Measurements from ENCODE around the gene CASKIN1.

Gene CASKIN1

DNA sequence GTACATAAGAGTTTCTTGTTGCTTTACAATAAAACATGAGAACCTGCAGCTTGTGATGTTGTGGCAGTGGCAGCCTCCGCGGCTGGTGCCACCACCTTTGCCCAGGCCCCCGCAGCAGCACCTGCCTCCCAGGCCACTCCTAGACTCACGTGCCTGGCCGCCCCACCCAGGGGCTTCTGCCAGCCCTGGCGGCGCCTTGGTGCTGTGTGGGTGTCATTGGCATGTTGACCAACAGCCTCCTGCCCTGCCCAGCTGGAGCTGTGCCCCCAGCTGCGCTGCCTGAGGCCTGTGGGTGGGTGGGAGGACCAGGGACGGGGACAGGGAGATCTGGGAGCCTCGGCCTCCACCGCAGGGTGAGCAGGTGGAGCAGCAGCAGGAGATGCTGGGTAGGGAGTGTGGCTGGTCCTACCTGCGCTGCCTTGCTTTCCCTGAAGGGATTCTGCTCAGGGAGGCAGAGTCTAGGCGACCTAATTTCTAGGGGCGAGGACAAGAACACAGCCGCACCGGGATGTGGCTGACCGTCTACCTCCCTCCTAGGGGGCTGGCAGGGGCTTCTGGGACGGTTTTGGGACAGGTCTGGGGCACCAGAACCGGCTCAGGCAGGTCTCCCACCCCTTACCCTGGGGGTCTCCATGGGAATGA is 39.4 kb upstream of the CASKIN1 start:
- no peak overlapping the region for H3K4me3 ChIP-seq (ENCODE audit: low read length)
- TF ChIP-seq ZNF274 (IDR thresholded peaks at IDR 0.05; ENCODE audit: low read depth, low read length) = no peak

GRCh38 chr16:2235234-2235651 is 38.8 kb upstream of the CASKIN1 start:
- H3K4me3 ChIP-seq (ENCODE audit: low read length) = no peak overlapping the region
- no peak for TF ChIP-seq ZNF274 (IDR thresholded peaks at IDR 0.05; ENCODE audit: low read depth, low read length)

GRCh38 chr16:2234813-2235170 is 38.4 kb upstream of the CASKIN1 start:
- no peak overlapping the region for H3K4me3 ChIP-seq (ENCODE audit: low read length)
- no peak for TF ChIP-seq ZNF274 (IDR thresholded peaks at IDR 0.05; ENCODE audit: low read depth, low read length)

- no peak for TF ChIP-seq ZNF274 (IDR thresholded peaks at IDR 0.05; ENCODE audit: low read depth, low read length)
- no peak overlapping the region for H3K4me3 ChIP-seq (ENCODE audit: low read length)
These were observed 37.7 kb upstream of the CASKIN1 start for GRCh38 chr16:2233872-2234812.

DNA sequence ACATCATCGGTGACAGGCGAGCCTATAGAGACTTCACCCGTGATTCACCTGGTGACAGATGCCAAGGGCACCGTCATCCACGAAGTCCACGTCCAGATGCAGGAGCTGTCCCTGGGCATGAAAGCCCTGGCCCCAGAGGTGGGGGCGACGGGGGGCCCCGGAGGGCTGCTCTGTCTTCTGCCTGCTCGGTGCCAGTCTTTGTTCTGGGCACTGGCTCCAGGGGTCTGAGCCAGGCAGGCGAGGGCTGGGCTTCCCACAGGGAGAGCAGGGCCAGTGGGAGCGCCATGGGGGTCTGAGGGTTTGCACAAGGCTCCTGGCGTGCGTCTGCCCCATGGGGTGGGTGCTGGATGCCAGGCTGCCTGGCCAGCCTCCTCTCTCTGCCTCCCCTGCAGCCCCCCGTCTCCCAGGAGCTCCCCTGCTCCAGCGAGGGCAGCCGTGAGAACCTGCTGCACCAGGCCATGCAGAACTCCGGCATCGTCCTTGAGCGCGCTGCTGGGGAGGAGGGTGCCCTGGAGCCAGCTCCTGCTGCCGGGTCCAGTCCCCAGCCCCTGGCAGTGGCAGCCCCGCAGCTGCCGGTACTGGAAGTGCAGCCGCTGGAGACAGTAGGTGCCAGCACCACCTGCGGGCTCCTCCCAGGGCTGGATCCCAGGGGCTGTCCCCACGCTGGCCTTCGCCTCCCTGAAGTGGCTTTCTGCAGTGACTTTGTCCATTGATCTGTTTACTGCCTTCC is 36.8 kb upstream of the CASKIN1 start:
- no peak for TF ChIP-seq ZNF274 (IDR thresholded peaks at IDR 0.05; ENCODE audit: low read depth, low read length)
- H3K4me3 ChIP-seq (ENCODE audit: low read length) = no peak overlapping the region

GRCh38 chr16:2232094-2232990 is 35.9 kb upstream of the CASKIN1 start:
- TF ChIP-seq ZNF274 (IDR thresholded peaks at IDR 0.05; ENCODE audit: low read depth, low read length) = no peak
- H3K4me3 ChIP-seq (ENCODE audit: low read length) = no peak overlapping the region

GRCh38 chr16:2231016-2231931 is 34.9 kb upstream of the CASKIN1 start:
- H3K4me3 ChIP-seq (ENCODE audit: low read length) = no peak overlapping the region
- TF ChIP-seq ZNF274 (IDR thresholded peaks at IDR 0.05; ENCODE audit: low read depth, low read length) = no peak

GRCh38 chr16:2230376-2230775 is 34.0 kb upstream of the CASKIN1 start:
- TF ChIP-seq ZNF274 (IDR thresholded peaks at IDR 0.05; ENCODE audit: low read depth, low read length) = no peak
- H3K4me3 ChIP-seq (ENCODE audit: low read length) = no peak overlapping the region

DNA sequence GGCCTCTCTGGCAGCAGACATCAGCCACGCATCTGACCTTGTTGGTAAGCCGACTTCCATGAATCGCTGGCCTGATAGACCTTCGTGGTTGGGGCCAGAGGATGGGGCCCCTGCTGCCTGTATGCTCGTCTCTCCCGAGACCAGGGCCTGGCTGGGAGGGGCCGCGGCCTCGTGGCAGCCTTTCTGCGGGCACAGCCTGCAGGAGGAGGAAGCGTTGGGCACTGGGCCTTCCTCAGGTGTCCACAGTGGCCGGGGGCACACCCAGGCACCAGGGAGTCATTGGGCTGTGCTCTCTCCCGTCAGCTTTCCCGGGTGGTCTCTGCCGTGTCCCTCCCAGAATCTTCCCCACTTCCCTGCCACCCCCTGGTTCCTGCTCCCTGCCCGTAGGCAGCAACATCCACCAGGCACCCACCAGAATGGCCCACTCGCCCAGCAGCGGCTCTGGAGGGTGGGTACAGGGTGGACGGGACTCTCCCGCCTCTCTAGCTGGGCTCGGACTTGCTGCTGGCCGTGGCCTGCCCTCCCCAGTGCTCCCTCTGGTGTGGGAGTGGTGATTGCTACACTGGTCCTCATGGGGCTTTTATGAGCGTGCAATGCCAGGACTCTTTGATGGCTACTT is 33.3 kb upstream of the CASKIN1 start:
- TF ChIP-seq ZNF274 (IDR thresholded peaks at IDR 0.05; ENCODE audit: low read depth, low read length) = no peak
- H3K4me3 ChIP-seq (ENCODE audit: low read length) = no peak overlapping the region

- no peak overlapping the region for H3K4me3 ChIP-seq (ENCODE audit: low read length)
- TF ChIP-seq ZNF274 (IDR thresholded peaks at IDR 0.05; ENCODE audit: low read depth, low read length) = no peak
These were observed 32.7 kb upstream of the CASKIN1 start for GRCh38 chr16:2229091-2229490.

DNA sequence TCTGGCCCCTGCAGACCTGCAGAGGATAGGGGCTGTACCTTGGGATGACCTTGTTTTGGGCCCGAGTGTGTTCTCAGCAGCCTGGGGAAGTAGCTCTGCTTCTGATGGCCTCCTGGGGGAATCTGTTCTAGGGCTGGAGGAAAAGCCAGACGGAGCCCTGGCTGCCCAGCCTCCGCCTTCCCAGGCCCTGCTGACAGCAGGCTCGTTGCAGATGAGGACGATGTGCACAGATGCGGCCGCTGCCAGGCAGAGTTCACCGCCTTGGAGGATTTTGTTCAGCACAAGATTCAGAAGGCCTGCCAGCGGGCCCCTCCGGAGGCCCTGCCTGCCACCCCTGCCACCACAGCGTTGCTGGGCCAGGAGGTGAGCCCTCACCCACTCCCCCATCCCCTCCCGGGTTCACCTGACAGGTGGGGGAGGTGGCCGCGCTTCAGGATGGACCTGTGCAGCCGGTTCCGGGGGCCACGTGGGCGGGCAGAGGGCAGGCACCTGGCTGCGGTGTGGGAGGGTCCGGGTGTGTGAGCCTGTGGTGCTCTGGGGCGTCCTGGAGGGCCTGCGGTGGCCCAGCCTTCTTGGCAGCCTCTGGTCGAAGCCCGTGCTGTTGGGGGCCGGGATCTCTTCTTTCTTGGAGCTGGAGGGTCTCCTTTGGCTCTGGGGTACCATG is 31.9 kb upstream of the CASKIN1 start:
- TF ChIP-seq ZNF274 (IDR thresholded peaks at IDR 0.05; ENCODE audit: low read depth, low read length) = no peak
- no peak overlapping the region for H3K4me3 ChIP-seq (ENCODE audit: low read length)

DNA sequence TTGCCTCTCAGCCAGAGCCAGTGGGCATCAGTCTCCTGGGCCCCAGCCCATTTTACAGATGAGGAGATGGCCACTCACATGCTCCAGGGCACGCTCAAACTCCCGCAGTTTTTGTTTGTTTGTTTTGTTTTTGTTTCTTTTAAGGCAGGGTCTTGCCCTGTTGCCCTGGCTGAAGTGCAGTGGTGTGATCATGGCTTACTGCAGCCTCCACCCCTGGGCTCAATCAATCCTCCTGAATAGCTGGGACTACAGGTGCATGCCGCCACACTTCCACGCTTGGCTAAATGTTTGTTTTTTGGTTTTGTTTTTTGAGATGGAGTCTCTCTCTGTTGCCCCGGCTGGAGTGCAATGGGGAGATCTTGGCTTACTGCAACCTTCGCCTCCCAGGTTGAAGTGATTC is 30.5 kb upstream of the CASKIN1 start:
- H3K4me3 ChIP-seq (ENCODE audit: low read length) = no peak overlapping the region

More for the DNA sequence above, 30.5 kb upstream of the CASKIN1 start:
- TF ChIP-seq ZNF274 (IDR thresholded peaks at IDR 0.05; ENCODE audit: low read depth, low read length) = no peak
